ENCODE results near the gene RAD50. TPM values are rescaled to one million over a fixed set of nuclear protein-coding genes. Genes with fewer than 3 reads are reported as not detected.

RAD50 gene
- total and polyA plus RNA-seq, 10 of the 15 experiments (the other 5 are each of a cell fraction or from before 2014, with no cell fraction given): 12.8 to 68.6 (median 47.0) TPM

DNA sequence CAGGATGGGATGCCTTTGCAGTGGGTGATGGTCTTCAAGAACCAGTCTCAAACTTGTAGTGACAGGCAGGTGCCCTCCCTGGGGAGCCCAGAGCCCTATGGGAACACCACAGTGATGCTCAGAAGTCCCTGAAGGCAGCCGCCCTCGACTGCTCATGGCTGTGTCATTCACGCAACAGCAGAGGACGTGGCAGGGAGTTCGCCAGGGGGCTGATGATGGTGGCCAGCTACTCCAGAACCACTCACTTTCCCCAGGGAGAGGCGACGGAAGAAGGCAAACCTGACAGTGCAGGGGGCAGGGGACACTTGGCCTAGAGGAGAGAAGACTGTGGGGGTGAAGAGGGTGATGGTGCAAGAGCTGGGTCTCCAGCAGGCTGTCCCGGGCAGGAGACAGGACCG is 105.2 kb downstream of the RAD50 start:
- 91% methylated on average over 9 of the region's 9 CpGs for WGBS (ENCODE audit: insufficient coverage, insufficient replicate concordance, low lambda C conversion rate, missing lambda C conversion rate)
- intact Hi-C loops (cut with micrococcal nuclease; ENCODE audit: unreplicated experiment): loop anchor here (2.0 to 5.0 kb wide), 8 partner anchors 27 to 240 kb away; partner anchors contain the start of genes GDF9, KIF3A and UQCRQ
- ChIA-PET RAD21 (ENCODE audit: unreplicated experiment) (interaction anchor here (0.8 to 9.2 kb wide), 26 partner anchors 12 to 247 kb away, joined by 3 to 148 read pairs (median 6); partner anchors contain the start of genes CCNI2, IL4, KIF3A and RAD50), POLR2A (interaction anchor here (0.7 to 10.8 kb wide), 7 partner anchors 13 to 184 kb away, joined by 3 to 118 read pairs (median 19); partner anchors contain the start of genes CCNI2, IL4 and KIF3A), CTCF (interaction anchor here (1.0 to 7.0 kb wide), 19 partner anchors 13 to 442 kb away, joined by 3 to 58 read pairs (median 6); partner anchors contain the start of genes IL4 and KIF3A), SMC1A (ENCODE audit: uncharacterized antibody, unreplicated experiment) (interaction anchor here (0.9 to 12.1 kb wide), 21 partner anchors 12 to 221 kb away, joined by 3 to 156 read pairs (median 6); partner anchors contain the start of genes CCNI2 and IL4)
- Histone ChIP-seq H3K27me3 (replicated peaks in 1 of 2; ENCODE audit: control insufficient read depth in 2 of 2, insufficient read depth in 2 of 2, low read length in 1 of 2) (no peaks in the 10 kb centered on the region), H3K4me2 (ENCODE audit: control insufficient read depth, insufficient read depth) (no peak overlapping the region), H3K9me3 (replicated peaks; ENCODE audit: control insufficient read depth, insufficient read depth, low read length) (no peaks in the 10 kb centered on the region), H3K36me3 (ENCODE audit: control insufficient read depth in 2 of 2, insufficient read depth in 2 of 2, low read length in 1 of 2) (no peaks in the 10 kb centered on the region), H4K20me1 (ENCODE audit: control insufficient read depth, insufficient read depth) (no peaks in the 10 kb centered on the region), H2AFZ (ENCODE audit: control insufficient read depth, low read depth, low read length) (peak overlapping the region; percentile 84; the same call in 1 of the 2 replicates), H3K79me2 (ENCODE audit: control insufficient read depth, insufficient read depth, low read length) (no peaks in the 10 kb centered on the region), H3K9ac (ENCODE audit: control insufficient read depth, insufficient read depth, low read length) (peak overlapping the region; percentile 66; the same call in 1 of the 2 replicates), H3K4me3 (no peak overlapping the region), H3K4me1 (ENCODE audit: control insufficient read depth, insufficient read depth, low read length) (peaks cover 68% of the 10 kb centered on the region), H3K27ac (ENCODE audit: control insufficient read depth, insufficient read depth) (peak overlapping the region; percentile 96)
- no TSS peak for BruUV-seq (replicated peaks)
- FAIRE-seq (peak; percentile 49), DNase-seq (ENCODE audit: low read depth, low spot score) (no peak), ATAC-seq (no peak)
- in situ Hi-C loops (cut with MboI): no loop called here
- no peak for TF ChIP-seq HCFC1 (IDR thresholded peaks at IDR 0.05; ENCODE audit: low read length)
- TF ChIP-seq YBX1 (IDR thresholded peaks at IDR 0.05): 0 out of 2 replicates have a peak, but pooled peaks have one; percentile 8
- TF ChIP-seq STAT1 (conservative IDR thresholded peaks at IDR 0.05): no peak
- no peak for TF ChIP-seq SP1 (IDR thresholded peaks at IDR 0.05; ENCODE audit: low read depth, low read length)
- TF ChIP-seq SUZ12 (IDR thresholded peaks at IDR 0.05; ENCODE audit: unreplicated experiment): no peak
- no peak for TF ChIP-seq TBL1XR1 (IDR thresholded peaks at IDR 0.05; ENCODE audit: low read depth, low read length)
- TF ChIP-seq TARDBP (IDR thresholded peaks at IDR 0.05; ENCODE audit: borderline replicate concordance): no peak
- TF ChIP-seq RAD51 (IDR thresholded peaks at IDR 0.05): no peak
- peak; percentile 92 for TF ChIP-seq MEF2B (IDR thresholded peaks at IDR 0.05; ENCODE audit: partially characterized antibody, poor library complexity, severe bottlenecking)
- TF ChIP-seq SIN3A (IDR thresholded peaks at IDR 0.05; ENCODE audit: low read depth, low read length): no peak
- no peak for TF ChIP-seq POU2F2 (IDR thresholded peaks at IDR 0.05; ENCODE audit: borderline replicate concordance, low read depth, low read length)
- TF ChIP-seq, protein P1, sequence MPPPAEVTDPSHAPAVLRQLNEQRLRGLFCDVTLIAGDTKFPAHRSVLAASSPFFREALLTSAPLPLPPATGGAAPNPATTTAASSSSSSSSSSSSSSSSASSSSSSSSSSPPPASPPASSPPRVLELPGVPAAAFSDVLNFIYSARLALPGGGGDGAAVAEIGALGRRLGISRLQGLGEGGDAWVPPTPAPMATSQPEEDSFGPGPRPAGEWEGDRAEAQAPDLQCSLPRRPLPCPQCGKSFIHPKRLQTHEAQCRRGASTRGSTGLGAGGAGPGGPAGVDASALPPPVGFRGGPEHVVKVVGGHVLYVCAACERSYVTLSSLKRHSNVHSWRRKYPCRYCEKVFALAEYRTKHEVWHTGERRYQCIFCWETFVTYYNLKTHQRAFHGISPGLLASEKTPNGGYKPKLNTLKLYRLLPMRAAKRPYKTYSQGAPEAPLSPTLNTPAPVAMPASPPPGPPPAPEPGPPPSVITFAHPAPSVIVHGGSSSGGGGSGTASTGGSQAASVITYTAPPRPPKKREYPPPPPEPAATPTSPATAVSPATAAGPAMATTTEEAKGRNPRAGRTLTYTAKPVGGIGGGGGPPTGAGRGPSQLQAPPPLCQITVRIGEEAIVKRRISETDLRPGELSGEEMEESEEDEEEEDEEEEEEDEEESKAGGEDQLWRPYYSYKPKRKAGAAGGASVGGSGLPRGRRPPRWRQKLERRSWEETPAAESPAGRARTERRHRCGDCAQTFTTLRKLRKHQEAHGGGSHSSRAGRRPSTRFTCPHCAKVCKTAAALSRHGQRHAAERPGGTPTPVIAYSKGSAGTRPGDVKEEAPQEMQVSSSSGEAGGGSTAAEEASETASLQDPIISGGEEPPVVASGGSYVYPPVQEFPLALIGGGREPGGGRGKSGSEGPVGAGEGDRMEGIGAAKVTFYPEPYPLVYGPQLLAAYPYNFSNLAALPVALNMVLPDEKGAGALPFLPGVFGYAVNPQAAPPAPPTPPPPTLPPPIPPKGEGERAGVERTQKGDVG (CRISPR knock-in tag; IDR thresholded peaks at IDR 0.05): no peak
- TF ChIP-seq EGR1 (IDR thresholded peaks at IDR 0.05; ENCODE audit: borderline replicate concordance in 1 of 2, low read depth in 2 of 2, low read length in 2 of 2): no peak
- TF ChIP-seq, protein P2, sequence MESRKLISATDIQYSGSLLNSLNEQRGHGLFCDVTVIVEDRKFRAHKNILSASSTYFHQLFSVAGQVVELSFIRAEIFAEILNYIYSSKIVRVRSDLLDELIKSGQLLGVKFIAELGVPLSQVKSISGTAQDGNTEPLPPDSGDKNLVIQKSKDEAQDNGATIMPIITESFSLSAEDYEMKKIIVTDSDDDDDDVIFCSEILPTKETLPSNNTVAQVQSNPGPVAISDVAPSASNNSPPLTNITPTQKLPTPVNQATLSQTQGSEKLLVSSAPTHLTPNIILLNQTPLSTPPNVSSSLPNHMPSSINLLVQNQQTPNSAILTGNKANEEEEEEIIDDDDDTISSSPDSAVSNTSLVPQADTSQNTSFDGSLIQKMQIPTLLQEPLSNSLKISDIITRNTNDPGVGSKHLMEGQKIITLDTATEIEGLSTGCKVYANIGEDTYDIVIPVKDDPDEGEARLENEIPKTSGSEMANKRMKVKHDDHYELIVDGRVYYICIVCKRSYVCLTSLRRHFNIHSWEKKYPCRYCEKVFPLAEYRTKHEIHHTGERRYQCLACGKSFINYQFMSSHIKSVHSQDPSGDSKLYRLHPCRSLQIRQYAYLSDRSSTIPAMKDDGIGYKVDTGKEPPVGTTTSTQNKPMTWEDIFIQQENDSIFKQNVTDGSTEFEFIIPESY (IDR thresholded peaks at IDR 0.05): 0 out of 2 replicates have a peak, but pooled peaks have one; percentile 58
- TF ChIP-seq HDGF (IDR thresholded peaks at IDR 0.05): 0 out of 2 replicates have a peak, but pooled peaks have one; percentile 65
- TF ChIP-seq, protein P3, sequence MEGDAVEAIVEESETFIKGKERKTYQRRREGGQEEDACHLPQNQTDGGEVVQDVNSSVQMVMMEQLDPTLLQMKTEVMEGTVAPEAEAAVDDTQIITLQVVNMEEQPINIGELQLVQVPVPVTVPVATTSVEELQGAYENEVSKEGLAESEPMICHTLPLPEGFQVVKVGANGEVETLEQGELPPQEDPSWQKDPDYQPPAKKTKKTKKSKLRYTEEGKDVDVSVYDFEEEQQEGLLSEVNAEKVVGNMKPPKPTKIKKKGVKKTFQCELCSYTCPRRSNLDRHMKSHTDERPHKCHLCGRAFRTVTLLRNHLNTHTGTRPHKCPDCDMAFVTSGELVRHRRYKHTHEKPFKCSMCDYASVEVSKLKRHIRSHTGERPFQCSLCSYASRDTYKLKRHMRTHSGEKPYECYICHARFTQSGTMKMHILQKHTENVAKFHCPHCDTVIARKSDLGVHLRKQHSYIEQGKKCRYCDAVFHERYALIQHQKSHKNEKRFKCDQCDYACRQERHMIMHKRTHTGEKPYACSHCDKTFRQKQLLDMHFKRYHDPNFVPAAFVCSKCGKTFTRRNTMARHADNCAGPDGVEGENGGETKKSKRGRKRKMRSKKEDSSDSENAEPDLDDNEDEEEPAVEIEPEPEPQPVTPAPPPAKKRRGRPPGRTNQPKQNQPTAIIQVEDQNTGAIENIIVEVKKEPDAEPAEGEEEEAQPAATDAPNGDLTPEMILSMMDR (IDR thresholded peaks at IDR 0.05 in 2 of 3, conservative IDR thresholded peaks at IDR 0.05 in 1 of 3; ENCODE audit: control insufficient read depth in 2 of 3, extremely low read depth in 1 of 3, insufficient read depth in 1 of 3, low read depth in 3 of 3, low read length in 3 of 3): no peak

Data from GM12878 (cell line).